GM12892 (cell line): ENCODE results near the gene C22orf31.

Experiments
- POLR2A ChIP-seq: IDR thresholded peaks from 2 replicates; pipeline ENCODE4 v1.6.1; 2011; ENCODE audit warnings: low read depth, low read length, control low read depth
- POLR2AphosphoS5 ChIP-seq: IDR thresholded peaks from 2 replicates; pipeline ENCODE4 v1.6.1; 2011; ENCODE audit warnings: low read depth, low read length, control low read depth

- TF ChIP-seq POLR2AphosphoS5, result no peak
- TF ChIP-seq POLR2A, result no peak
Observed at GRCh38 chr22:29055192-29055830, 6.3 kb downstream of the C22orf31 start.
